Epithelial cell of proximal tubule (primary cell): ENCODE measurements around the gene ANKMY2. TPM values are rescaled to one million over a fixed set of nuclear protein-coding genes. Genes with fewer than 3 reads are reported as not detected.

Source experiments
- DNase-seq: peaks from one replicate; pipeline ENCODE4 v3.0.0-alpha.2; 2011; ENCODE audit warnings: low read depth
- H3K4me3 ChIP-seq: 2 replicates; pipeline ENCODE4 v1.5.1; 2011; ENCODE audit warnings: low read depth, mild to moderate bottlenecking, low read length
- CTCF ChIP-seq: conservative IDR thresholded peaks from 2 replicates; pipeline ENCODE4 v1.5.1; 2012; ENCODE audit warnings: low read depth, mild to moderate bottlenecking, low read length
- total RNA-seq: library from RNA; depleted of rRNA; stranded (reverse); fragments of >200 nt; gene quantifications from 2 replicates; pipeline ENCODE4 v1.2.3, GENCODE V29; 2015

The ANKMY2 gene
- total RNA-seq, 1 donor from 2014 or later, result 12.9 TPM

GRCh38 chr7:16650266-16650665 lies 4.7 kb upstream of the ANKMY2 start:
- no peak for TF ChIP-seq CTCF
- DNase-seq, result no peak
- no peak overlapping the region for H3K4me3 ChIP-seq

- no peak for DNase-seq
- no peak overlapping the region for H3K4me3 ChIP-seq
- no peak for TF ChIP-seq CTCF
These were observed 3.6 kb upstream of the ANKMY2 start for GRCh38 chr7:16649196-16649595.

GRCh38 chr7:16648551-16648950 lies 3.0 kb upstream of the ANKMY2 start:
- no peak for DNase-seq
- TF ChIP-seq CTCF, result no peak
- H3K4me3 ChIP-seq, result peak overlapping the region; percentile 30

- H3K4me3 ChIP-seq, result peak overlapping the region; percentile 86
- no peak for DNase-seq
- TF ChIP-seq CTCF, result no peak
These were observed 1.9 kb upstream of the ANKMY2 start for GRCh38 chr7:16647435-16647960.

GRCh38 chr7:16646472-16647072 lies 1.0 kb upstream of the ANKMY2 start:
- no peak for TF ChIP-seq CTCF
- peak overlapping the region; percentile 86 for H3K4me3 ChIP-seq
- no peak for DNase-seq

GRCh38 chr7:16644636-16645592 lies 640 bp downstream of the ANKMY2 start:
- peak overlapping the region; percentile 86 for H3K4me3 ChIP-seq
- TF ChIP-seq CTCF, result no peak
- DNase-seq, result no peak
